Loucy (cell line): ENCODE measurements around the gene GARIN5A.

Experiments used
- H2AFZ ChIP-seq: fragments of 200-600 bp; sonication (generic); 2 replicates; pipeline ENCODE4 v1.6.0; 2016; ENCODE audit warnings: antibody characterized with exemption, mild to moderate bottlenecking, low read length, moderate library complexity
- H3F3A ChIP-seq: fragments of 200-600 bp; 2 replicates; pipeline ENCODE4 v1.6.0; 2016; ENCODE audit warnings: antibody characterized with exemption, low read depth, mild to moderate bottlenecking
- H3K27me3 ChIP-seq: fragments of 200-600 bp; sonication (generic); 2 replicates; pipeline ENCODE4 v1.6.1; 2014; ENCODE audit warnings: low read length, mild to moderate bottlenecking; ENCODE audit not compliant: insufficient read depth, poor library complexity, severe bottlenecking
- H3K36me3 ChIP-seq: fragments of 200-600 bp; sonication (generic); 2 replicates; pipeline ENCODE4 v1.6.1; 2016; ENCODE audit warnings: low read length; ENCODE audit not compliant: insufficient read depth
- H3K4me1 ChIP-seq: fragments of 200-600 bp; sonication (generic); 2 replicates; pipeline ENCODE4 v1.5.1; 2014; ENCODE audit warnings: low read length, mild to moderate bottlenecking; ENCODE audit not compliant: insufficient read depth, poor library complexity, severe bottlenecking
- H3K4me2 ChIP-seq: fragments of 200-600 bp; sonication (generic); 2 replicates; pipeline ENCODE4 v1.6.0; 2014; ENCODE audit warnings: antibody characterized with exemption, low read length, low read depth, mild to moderate bottlenecking; ENCODE audit not compliant: poor library complexity, severe bottlenecking
- H3K4me3 ChIP-seq: fragments of 200-600 bp; sonication (generic); 2 replicates; pipeline ENCODE4 v1.5.1; 2014; ENCODE audit warnings: low read length, mild to moderate bottlenecking, mixed read lengths; ENCODE audit not compliant: poor library complexity, severe bottlenecking
- H3K79me2 ChIP-seq: fragments of 200-600 bp; sonication (generic); 2 replicates; pipeline ENCODE4 v1.6.1; 2014; ENCODE audit warnings: low read length; ENCODE audit not compliant: insufficient read depth
- H3K9ac ChIP-seq: fragments of 200-600 bp; sonication (generic); 2 replicates; pipeline ENCODE4 v1.6.0; 2014; ENCODE audit warnings: mild to moderate bottlenecking, low read depth, low read length, moderate library complexity; ENCODE audit not compliant: poor library complexity, severe bottlenecking
- H3K9me2 ChIP-seq: fragments of 200-600 bp; sonication (generic); replicated peaks from 2 replicates; pipeline ENCODE4 v1.6.1; 2016; ENCODE audit warnings: low read depth, low read length, mixed read lengths
- H3K9me3 ChIP-seq: fragments of 200-600 bp; sonication (generic); 2 replicates; pipeline ENCODE4 v1.6.1; 2014; ENCODE audit warnings: mild to moderate bottlenecking, antibody characterized with exemption, low read length, low read depth; ENCODE audit not compliant: insufficient read depth
- H4K20me1 ChIP-seq: fragments of 200-600 bp; sonication (generic); 2 replicates; pipeline ENCODE4 v1.6.0; 2014; ENCODE audit warnings: antibody characterized with exemption, low read length, mild to moderate bottlenecking; ENCODE audit not compliant: insufficient read depth, poor library complexity, severe bottlenecking
- CTCF ChIP-seq: fragments of 200-600 bp; sonication (generic); conservative IDR thresholded peaks from 2 replicates; pipeline ENCODE4 v1.5.1; 2014; ENCODE audit warnings: mild to moderate bottlenecking, antibody characterized with exemption, low read length
- EZH2phosphoT487 ChIP-seq: fragments of 200-600 bp; IDR thresholded peaks from 2 replicates; pipeline ENCODE4 v1.6.1; 2018; ENCODE audit warnings: antibody characterized with exemption, mild to moderate bottlenecking, moderate library complexity, borderline replicate concordance

The GARIN5A gene

GRCh38 chr19:50489461-50490011 is 12.9 kb upstream of the GARIN5A start:
- Histone ChIP-seq H3K4me2 (no peak overlapping the region), H3K9me3 (peaks cover 3% of the 10 kb centered on the region; the same call in 1 of the 2 replicates), H3K79me2 (no peaks in the 10 kb centered on the region), H3K4me1 (no peaks in the 10 kb centered on the region), H3F3A (no peaks in the 10 kb centered on the region), H3K36me3 (no peaks in the 10 kb centered on the region), H2AFZ (no peak overlapping the region), H3K9ac (no peak overlapping the region), H3K9me2 (no peaks in the 10 kb centered on the region), H4K20me1 (no peaks in the 10 kb centered on the region), H3K27me3 (no peaks in the 10 kb centered on the region), H3K4me3 (no peak overlapping the region)
- TF ChIP-seq CTCF: no peak
- no peak for TF ChIP-seq EZH2phosphoT487

DNA sequence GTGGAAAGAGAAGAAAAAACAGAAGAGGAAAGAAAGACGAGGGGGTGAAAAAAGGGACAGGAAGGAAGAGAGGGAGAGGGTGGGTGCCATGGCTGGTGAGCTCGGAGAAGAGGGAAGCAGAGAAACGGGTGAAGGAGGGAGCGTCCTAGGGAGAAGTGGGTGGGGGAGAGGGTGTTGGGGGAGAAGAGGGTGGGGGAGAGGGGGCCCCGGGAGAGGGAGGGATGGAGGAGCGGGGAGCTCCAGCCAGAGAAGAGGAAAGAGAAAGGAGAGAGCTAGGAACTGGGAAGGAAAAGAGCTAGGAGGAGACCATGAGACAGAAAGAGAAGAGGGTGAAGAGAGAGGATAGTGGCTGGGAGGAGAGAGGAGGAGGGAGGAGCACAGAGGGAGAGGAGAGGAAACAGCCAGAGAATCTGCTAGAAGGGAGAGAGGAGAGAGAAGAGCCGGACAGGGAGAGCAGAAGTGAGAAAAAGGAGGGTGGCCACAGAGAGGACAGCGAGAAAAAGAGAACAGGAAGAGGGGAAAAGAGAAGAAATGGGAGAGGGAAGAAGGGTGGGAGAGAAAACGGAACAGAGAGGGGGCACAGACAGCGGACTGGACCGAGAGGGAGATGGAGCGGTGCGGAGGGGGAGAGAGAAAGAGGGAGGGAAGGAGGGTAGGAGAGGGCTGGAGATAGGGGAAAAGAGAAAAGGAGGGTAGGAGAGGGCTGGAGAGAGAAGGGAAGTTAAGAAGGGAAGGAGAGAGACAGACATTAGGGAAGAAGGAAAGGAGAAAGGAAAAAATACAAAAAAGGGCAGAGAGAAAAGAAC is 11.9 kb upstream of the GARIN5A start:
- Histone ChIP-seq H4K20me1 (no peaks in the 10 kb centered on the region), H3K36me3 (no peaks in the 10 kb centered on the region), H3K9me2 (no peaks in the 10 kb centered on the region), H3K27me3 (no peaks in the 10 kb centered on the region), H3K4me3 (no peak overlapping the region), H3K4me2 (no peak overlapping the region), H3K79me2 (no peaks in the 10 kb centered on the region), H3F3A (no peaks in the 10 kb centered on the region), H3K9me3 (peaks cover 3% of the 10 kb centered on the region; the same call in 1 of the 2 replicates), H2AFZ (no peak overlapping the region), H3K9ac (no peak overlapping the region), H3K4me1 (no peaks in the 10 kb centered on the region)
- TF ChIP-seq EZH2phosphoT487: no peak
- no peak for TF ChIP-seq CTCF

DNA sequence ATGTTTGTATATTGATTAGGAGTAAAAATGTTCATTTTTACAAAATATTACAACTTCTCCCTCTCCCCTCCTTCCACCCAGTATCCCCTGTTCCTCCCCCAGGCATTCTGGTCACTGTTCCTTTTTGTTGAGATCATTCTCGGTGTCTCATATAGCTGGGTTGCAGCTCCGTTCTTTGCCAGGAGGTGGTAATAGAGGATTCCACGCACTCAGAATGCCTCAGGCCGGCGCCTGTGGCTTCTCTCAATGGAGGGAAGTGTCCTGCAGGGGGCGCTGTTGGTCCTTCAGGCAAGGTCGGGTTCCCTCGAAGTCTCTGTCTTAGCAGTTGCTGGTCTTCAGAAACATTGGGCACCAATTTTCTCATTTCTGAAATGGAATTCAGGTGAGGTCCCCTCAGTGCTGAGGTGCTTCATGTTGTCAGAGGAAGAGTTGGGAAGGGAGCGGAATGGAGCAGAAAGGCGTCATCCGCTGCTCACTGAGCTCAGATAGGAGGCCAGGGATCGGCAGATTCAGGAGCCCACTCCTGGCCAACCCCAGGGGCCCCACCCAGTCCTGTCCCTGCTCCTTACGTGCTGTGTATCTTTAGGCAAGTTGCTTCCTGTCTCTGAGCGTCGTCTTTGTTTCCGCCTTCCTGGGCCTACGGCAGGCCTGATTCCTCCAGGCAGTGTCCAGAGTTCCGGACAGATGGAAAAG is 10.3 kb upstream of the GARIN5A start:
- TF ChIP-seq CTCF (peak; percentile 48), EZH2phosphoT487 (no peak)
- Histone ChIP-seq H4K20me1 (no peaks in the 10 kb centered on the region), H3K9me2 (no peaks in the 10 kb centered on the region), H3K4me3 (no peak overlapping the region), H3K27me3 (no peaks in the 10 kb centered on the region), H3K9me3 (peaks cover 3% of the 10 kb centered on the region; the same call in 1 of the 2 replicates), H3K36me3 (no peaks in the 10 kb centered on the region), H2AFZ (no peak overlapping the region), H3K4me2 (no peak overlapping the region), H3K79me2 (no peaks in the 10 kb centered on the region), H3K4me1 (no peaks in the 10 kb centered on the region), H3F3A (no peaks in the 10 kb centered on the region), H3K9ac (no peak overlapping the region)
